Hippocampal formation (tissue), 2 donors: ENCODE results near the gene FAM83E.
"Not testable (repeated sequence)": the region's sequence is repeated elsewhere in the genome, so short reads cannot be mapped to it uniquely, and the experiment has no call there.

Experiments used
- DNase-seq, 2 donors: peaks; one replicate each; lab custom pipeline; 2025; lab: John Stamatoyannopoulos, UW

Gene FAM83E

GRCh38 chr19:48611872-48612271 is 3.0 kb downstream of the FAM83E start:
- DNase-seq = no peak

GRCh38 chr19:48609571-48610108 is 5.2 kb downstream of the FAM83E start:
- DNase-seq = no peak

DNA sequence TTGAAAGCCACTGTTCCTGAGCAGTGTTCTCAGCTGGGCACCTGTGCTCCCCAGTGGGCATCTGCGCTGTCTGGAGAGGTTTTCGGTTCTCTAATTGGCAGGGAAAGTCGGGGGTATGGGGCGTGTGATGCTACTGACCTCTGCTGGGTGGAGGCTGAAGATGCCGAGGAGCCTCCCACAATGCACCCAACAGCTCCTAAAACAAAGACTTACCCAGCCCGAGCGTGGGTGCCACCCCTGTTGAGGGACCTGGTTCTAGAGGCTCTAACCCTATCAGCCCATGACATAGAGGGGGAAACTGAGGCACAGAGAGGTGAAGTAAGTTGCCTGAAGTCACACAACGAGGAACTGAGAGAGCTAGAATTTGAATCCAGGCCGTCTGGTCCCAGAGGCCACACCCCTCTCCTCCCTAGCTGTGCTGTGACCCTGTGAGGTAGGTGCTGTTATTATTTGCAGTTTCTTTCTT is 6.0 kb downstream of the FAM83E start:
- DNase-seq = no peak

DNA sequence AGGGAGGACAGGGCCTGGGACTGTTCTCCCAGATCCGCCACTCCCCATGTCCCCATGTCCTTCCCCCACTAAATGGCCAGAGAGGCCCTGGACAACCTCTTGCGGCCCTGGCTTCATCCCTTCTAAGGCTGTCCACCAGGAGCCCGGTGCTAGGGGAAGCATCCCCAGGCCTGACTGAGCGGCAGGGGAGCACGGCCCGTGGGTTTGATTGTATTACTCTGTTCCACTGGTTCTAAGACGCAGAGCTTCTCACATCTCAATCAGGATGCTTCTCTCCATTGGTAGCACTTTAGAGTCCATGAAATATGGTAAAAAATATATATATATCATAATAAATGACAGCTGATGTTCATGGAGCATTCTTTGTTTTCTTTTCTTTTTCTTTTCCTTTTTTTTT is 7.5 kb downstream of the FAM83E start:
- DNase-seq = no peak

GRCh38 chr19:48606463-48607358 is 8.2 kb downstream of the FAM83E start, which contains the start of gene SPACA4:
Gene SPACA4 (plus strand): TSS chr19:48606742. CDS start chr19:48606979, 237 bp downstream.
- DNase-seq = no peak

DNA sequence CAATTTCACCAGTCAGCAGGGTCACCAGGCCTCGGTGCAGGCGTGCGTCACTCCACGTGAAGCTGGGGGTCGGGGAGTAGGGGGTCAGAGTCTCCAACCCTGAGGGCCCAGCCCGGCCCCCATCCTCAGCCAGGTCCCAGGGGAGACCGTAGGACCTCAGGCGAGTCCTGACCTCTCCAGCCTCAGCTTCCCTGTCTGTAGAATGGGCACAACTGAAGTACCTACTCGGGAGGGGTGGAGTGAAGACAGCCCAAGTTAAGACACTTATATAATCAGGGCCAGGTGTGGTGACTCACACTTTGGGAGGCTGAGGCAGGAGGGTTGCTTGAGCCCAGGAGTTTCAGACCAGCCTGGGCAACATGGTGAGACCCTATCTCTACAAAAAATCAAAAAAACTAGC is 11.0 kb downstream of the FAM83E start:
- no peak for DNase-seq

GRCh38 chr19:48603449-48603848 is 11.4 kb downstream of the FAM83E start:
- no peak for DNase-seq

- DNase-seq = no peak
These were observed 11.9 kb downstream of the FAM83E start for GRCh38 chr19:48603001-48603400.

- DNase-seq = no peak
These were observed 14.0 kb downstream of the FAM83E start for GRCh38 chr19:48600679-48601417.

- no peak for DNase-seq
These were observed 15.7 kb downstream of the FAM83E start for GRCh38 chr19:48598996-48599700.

DNA sequence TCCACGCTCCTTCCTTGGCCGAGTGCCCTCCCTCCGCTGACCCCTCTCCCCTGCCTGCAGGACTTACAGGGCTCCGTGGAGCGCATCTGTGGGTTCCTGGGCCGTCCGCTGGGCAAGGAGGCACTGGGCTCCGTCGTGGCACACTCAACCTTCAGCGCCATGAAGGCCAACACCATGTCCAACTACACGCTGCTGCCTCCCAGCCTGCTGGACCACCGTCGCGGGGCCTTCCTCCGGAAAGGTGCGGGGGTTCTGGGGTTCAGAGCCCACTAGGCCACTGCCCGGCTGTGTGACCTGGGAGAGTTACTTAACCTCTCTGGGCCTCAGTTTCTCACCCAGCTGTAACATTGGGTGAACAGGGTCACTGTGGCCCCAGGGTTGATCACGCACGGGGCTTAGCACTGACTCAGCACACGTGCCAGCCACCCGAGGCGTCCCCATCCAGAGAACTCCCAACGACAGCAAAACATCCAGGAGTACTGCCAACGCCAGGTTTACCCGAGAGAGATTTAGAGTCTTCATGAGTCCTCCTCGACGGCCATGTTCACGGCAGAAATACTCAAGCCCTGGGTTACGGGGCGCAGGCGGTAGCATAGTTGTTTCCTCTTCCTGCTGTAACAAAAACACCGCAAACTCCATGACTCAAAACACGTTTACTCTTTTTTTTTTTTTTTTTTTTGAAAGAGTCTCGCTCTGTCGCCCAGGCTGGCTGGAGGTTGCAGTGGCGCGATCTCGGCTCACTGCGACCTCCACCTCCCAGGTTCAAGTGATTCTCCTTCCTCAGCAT is 18.0 kb downstream of the FAM83E start:
- DNase-seq = no peak

GRCh38 chr19:48596237-48596636 is 18.6 kb downstream of the FAM83E start:
- no peak for DNase-seq

DNA sequence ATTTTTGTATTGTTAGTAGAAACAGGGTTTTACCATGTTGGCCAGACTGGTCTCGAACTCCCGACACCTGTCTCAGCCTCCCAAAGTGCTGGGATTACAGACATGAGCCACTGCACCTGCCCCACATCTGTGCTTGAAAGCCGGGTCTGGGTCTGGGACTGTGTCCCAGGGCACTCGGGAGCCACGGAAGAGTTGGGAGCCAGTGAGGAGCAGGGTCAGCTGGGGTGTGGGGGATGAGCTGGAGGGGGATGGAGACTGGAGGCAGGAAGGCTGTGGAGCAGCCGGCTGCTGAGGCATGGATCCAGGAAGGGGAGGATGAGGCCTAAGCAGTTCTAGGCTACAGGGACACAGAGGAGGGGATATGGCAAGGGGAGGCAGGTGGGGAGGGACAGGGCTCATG is 19.0 kb downstream of the FAM83E start:
- no peak for DNase-seq

- DNase-seq = no peak
These were observed 19.7 kb downstream of the FAM83E start for GRCh38 chr19:48595171-48595570.

- no peak for DNase-seq
These were observed 23.9 kb downstream of the FAM83E start for GRCh38 chr19:48591021-48591420.

- DNase-seq = peak; percentile 61 to 74
These were observed 26.0 kb downstream of the FAM83E start for GRCh38 chr19:48588670-48589401.

DNA sequence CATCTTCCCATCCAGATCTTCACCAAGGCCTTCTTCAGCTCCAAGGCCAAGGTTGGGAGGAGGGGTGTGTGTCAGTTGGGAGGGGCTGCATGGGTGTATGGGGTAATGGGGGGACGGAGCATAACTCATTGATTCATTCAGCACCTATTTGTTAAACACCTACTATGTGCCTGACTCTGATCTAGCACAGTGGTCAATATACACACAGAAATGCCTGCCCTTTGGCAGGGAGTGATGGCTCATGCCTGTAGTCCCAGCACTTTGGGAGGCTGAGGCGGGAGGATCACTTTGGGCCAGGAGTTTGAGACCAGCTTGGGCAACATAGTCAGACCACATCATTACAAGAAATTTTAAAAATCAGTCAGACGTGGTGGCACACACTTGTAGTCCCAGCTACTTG is 27.5 kb downstream of the FAM83E start:
- DNase-seq = no peak

GRCh38 chr19:48582168-48582567 is 32.7 kb downstream of the FAM83E start:
- DNase-seq = no peak

- no peak for DNase-seq
These were observed 36.0 kb downstream of the FAM83E start for GRCh38 chr19:48578891-48579290.

DNA sequence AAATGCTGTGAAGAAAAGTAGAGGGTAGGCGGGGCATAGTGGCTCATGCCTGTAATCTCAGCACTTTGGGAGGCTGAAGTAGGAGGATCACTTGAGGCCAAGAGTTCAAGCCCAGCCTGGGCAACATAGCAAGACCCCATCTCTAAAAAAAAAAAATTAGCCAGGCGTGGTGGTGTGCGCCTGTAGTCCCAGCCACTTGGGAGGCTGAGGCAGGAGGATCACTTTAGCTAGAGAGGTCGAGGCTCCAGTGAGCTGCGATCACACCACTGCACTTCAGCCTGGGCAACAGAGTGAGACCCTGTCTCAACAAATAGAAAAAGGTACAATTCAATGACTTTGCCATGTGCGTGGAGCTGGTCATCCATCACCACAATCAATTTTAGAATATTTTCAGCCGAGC is 37.0 kb downstream of the FAM83E start:
- DNase-seq = not testable (repeated sequence)
